WTC11 (cell line): ENCODE results near the gene PPP1R3D. TPM values are rescaled to one million over a fixed set of nuclear protein-coding genes. Genes with fewer than 3 reads are reported as not detected.

Experiments used
- ATAC-seq: fragments of 200-7000 bp; cut with Tn5 transposase; 2 replicates; pipeline ENCODE4 v1.10.0; 2021; ENCODE audit warnings: mild to moderate bottlenecking, moderate library complexity
- CTCF ChIA-PET: fragments of 300-600 bp; sonication (Branson Sonifier 250); formaldehyde crosslinking; loops from one replicate; lab custom pipeline; 2021; ENCODE audit warnings: antibody characterized with exemption; lab: Charles Lee
- POLR2A ChIA-PET: fragments of 350-600 bp; sonication (Branson Sonifier 250); formaldehyde crosslinking; loops from one replicate; lab custom pipeline; 2021; ENCODE audit warnings: antibody characterized with exemption; lab: Charles Lee
- DNase-seq: peaks from one replicate; pipeline ENCODE4 v3.0.0; 2021; ENCODE audit warnings: low spot score
- H3K27ac Mint-ChIP-seq: 2 replicates; pipeline ENCODE4 v1.8.0; 2021; ENCODE audit warnings: mixed read lengths
- H3K27me3 Mint-ChIP-seq: 2 replicates; pipeline ENCODE4 v1.8.0; 2021; ENCODE audit warnings: low read depth, mild to moderate bottlenecking, moderate library complexity, mixed read lengths
- H3K36me3 Mint-ChIP-seq: 2 replicates; pipeline ENCODE4 v1.8.0; 2021; ENCODE audit warnings: mixed read lengths
- H3K4me1 Mint-ChIP-seq: 2 replicates; pipeline ENCODE4 v1.8.0; 2022; ENCODE audit warnings: mixed read lengths
- H3K4me3 Mint-ChIP-seq: 2 replicates; pipeline ENCODE4 v1.8.0; 2021; ENCODE audit warnings: mild to moderate bottlenecking, moderate library complexity, mixed read lengths
- H3K9me3 Mint-ChIP-seq: 2 replicates; pipeline ENCODE4 v1.8.0; 2021; ENCODE audit warnings: mixed read lengths
- CREB1 ChIP-seq: sonication (generic); formaldehyde crosslinking; IDR thresholded peaks from 2 replicates; pipeline ENCODE4 v1.8.0; 2023; ENCODE audit warnings: mild to moderate bottlenecking, missing genetic modification reagents
- CREM ChIP-seq: sonication (generic); formaldehyde crosslinking; IDR thresholded peaks from 2 replicates; pipeline ENCODE4 v1.8.1; 2022; ENCODE audit warnings: mild to moderate bottlenecking, missing genetic modification reagents, moderate library complexity
- FOXJ3 ChIP-seq: sonication (generic); formaldehyde crosslinking; IDR thresholded peaks from 2 replicates; pipeline ENCODE4 v1.9.0; 2021; ENCODE audit warnings: missing genetic modification reagents, mild to moderate bottlenecking, borderline replicate concordance
- GABPB1 ChIP-seq: sonication (generic); formaldehyde crosslinking; IDR thresholded peaks from 2 replicates; pipeline ENCODE4 v1.8.1; 2023; ENCODE audit warnings: mild to moderate bottlenecking, missing genetic modification reagents
- HMGA2 ChIP-seq: fragments of 250-450 bp; sonication (Bioruptor Pico); IDR thresholded peaks from 2 replicates; pipeline ENCODE4 v1.4.0; 2021; ENCODE audit warnings: mild to moderate bottlenecking, moderate library complexity
- JUN ChIP-seq: sonication (generic); formaldehyde crosslinking; IDR thresholded peaks from 2 replicates; pipeline ENCODE4 v1.8.0; 2023; ENCODE audit warnings: mild to moderate bottlenecking, missing genetic modification reagents
- NFATC4 ChIP-seq: fragments of 250-450 bp; sonication (Bioruptor Pico); IDR thresholded peaks from 2 replicates; pipeline ENCODE4 v1.9.0; 2021; ENCODE audit warnings: mild to moderate bottlenecking
- NR2C2 ChIP-seq: sonication (generic); formaldehyde crosslinking; IDR thresholded peaks from 2 replicates; pipeline ENCODE4 v1.8.0; 2022; ENCODE audit warnings: mild to moderate bottlenecking, missing genetic modification reagents
- NR3C1 ChIP-seq: sonication (generic); formaldehyde crosslinking; conservative IDR thresholded peaks from 2 replicates; pipeline ENCODE4 v1.8.1; 2023; ENCODE audit warnings: low read depth, mild to moderate bottlenecking, missing genetic modification reagents
- PRRX2 ChIP-seq: fragments of 250-450 bp; sonication (Bioruptor Pico); IDR thresholded peaks from 2 replicates; pipeline ENCODE4 v1.8.0; 2021; ENCODE audit warnings: mild to moderate bottlenecking
- SOX15 ChIP-seq: fragments of 250-450 bp; sonication (Bioruptor Pico); IDR thresholded peaks from 2 replicates; pipeline ENCODE4 v1.9.0; 2021; ENCODE audit warnings: mild to moderate bottlenecking
- SP1 ChIP-seq: sonication (generic); formaldehyde crosslinking; conservative IDR thresholded peaks from 2 replicates; pipeline ENCODE4 v1.8.1; 2022; ENCODE audit warnings: missing genetic modification reagents
- ZNF138 ChIP-seq: sonication (generic); formaldehyde crosslinking; conservative IDR thresholded peaks from 2 replicates; pipeline ENCODE4 v1.8.1; 2022; ENCODE audit warnings: mild to moderate bottlenecking, moderate library complexity, missing genetic modification reagents
- ZNF219 ChIP-seq: sonication (generic); formaldehyde crosslinking; IDR thresholded peaks from 2 replicates; pipeline ENCODE4 v1.8.0; 2023; ENCODE audit warnings: missing genetic modification reagents, mild to moderate bottlenecking, borderline replicate concordance
- ZNF416 ChIP-seq: fragments of 250-450 bp; sonication (Bioruptor Pico); IDR thresholded peaks from 2 replicates; pipeline ENCODE4 v1.9.0; 2021; ENCODE audit warnings: mild to moderate bottlenecking, inconsistent platforms
- total RNA-seq: library from RNA; stranded (reverse); gene quantifications from 3 replicates; pipeline ENCODE4 v1.2.3, GENCODE V29; 2021
- TF ChIP-seq, protein P1 (sequence below): sonication (generic); formaldehyde crosslinking; IDR thresholded peaks from 2 replicates; pipeline ENCODE4 v1.8.0; 2022; ENCODE audit warnings: mild to moderate bottlenecking, missing genetic modification reagents
- TF ChIP-seq, protein P2 (sequence below): sonication (generic); formaldehyde crosslinking; IDR thresholded peaks from 2 replicates; pipeline ENCODE4 v1.8.0; 2023; ENCODE audit warnings: missing genetic modification reagents
- TF ChIP-seq, protein P3 (sequence below): sonication (generic); formaldehyde crosslinking; conservative IDR thresholded peaks from 2 replicates; pipeline ENCODE4 v1.8.1; 2022; ENCODE audit warnings: mild to moderate bottlenecking, missing genetic modification reagents
- TF ChIP-seq, protein P4 (sequence below): fragments of 250-450 bp; sonication (Bioruptor Pico); IDR thresholded peaks from 2 replicates; pipeline ENCODE4 v1.9.0; 2021; ENCODE audit warnings: mild to moderate bottlenecking
- TF ChIP-seq, protein P5 (sequence below): sonication (generic); formaldehyde crosslinking; IDR thresholded peaks from 2 replicates; pipeline ENCODE4 v1.8.0; 2022; ENCODE audit warnings: mild to moderate bottlenecking, missing genetic modification reagents
- TF ChIP-seq, protein P6 (sequence below): sonication (generic); formaldehyde crosslinking; IDR thresholded peaks from 2 replicates; pipeline ENCODE4 v1.8.1; 2022; ENCODE audit warnings: mild to moderate bottlenecking, moderate library complexity, missing genetic modification reagents
- TF ChIP-seq, protein P7 (sequence below): sonication (generic); formaldehyde crosslinking; IDR thresholded peaks from 2 replicates; pipeline ENCODE4 v1.8.1; 2022; ENCODE audit warnings: missing genetic modification reagents, borderline replicate concordance

PPP1R3D gene
- total RNA-seq, 1 experiment from 2014 or later: 2.4 TPM

DNA sequence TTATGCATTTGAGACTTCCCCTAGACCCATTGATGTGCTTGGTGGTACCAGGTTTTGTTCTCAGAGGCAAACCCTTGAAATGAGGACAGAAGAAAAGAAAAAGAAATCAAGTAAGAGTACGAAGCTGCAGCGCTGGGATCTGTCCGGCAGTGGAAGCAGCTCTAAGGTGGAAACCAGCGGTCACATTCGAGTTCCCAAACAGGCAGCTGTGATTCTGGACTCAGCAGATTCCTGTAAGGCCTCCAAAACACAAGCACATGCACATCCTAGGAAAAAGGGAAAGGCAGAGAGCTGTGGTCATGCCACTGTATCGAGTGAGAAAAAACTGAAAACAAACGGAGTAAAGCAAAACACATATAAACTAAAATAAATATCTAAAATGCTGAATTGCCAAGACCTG lies 4.6 kb upstream of the PPP1R3D start:
- ATAC-seq: no peak
- H3K4me3 Mint-ChIP-seq: no peak overlapping the region
- ChIA-PET POLR2A (no interaction called here), CTCF (interaction anchor here (1.3 to 3.7 kb wide), 3 partner anchors 10 to 112 kb away, joined by 5 to 37 read pairs (median 12); partner anchors contain the start of gene SYCP2)
- peaks cover 16% of the 10 kb centered on the region for H3K4me1 Mint-ChIP-seq
- H3K9me3 Mint-ChIP-seq: no peaks in the 10 kb centered on the region
- no peak for DNase-seq
- H3K36me3 Mint-ChIP-seq: peaks cover 8% of the 10 kb centered on the region
- peak overlapping the region; percentile 66; the same call in 1 of the 2 replicates for H3K27ac Mint-ChIP-seq
- H3K27me3 Mint-ChIP-seq: peaks cover 3% of the 10 kb centered on the region
- TF ChIP-seq, protein P1, sequence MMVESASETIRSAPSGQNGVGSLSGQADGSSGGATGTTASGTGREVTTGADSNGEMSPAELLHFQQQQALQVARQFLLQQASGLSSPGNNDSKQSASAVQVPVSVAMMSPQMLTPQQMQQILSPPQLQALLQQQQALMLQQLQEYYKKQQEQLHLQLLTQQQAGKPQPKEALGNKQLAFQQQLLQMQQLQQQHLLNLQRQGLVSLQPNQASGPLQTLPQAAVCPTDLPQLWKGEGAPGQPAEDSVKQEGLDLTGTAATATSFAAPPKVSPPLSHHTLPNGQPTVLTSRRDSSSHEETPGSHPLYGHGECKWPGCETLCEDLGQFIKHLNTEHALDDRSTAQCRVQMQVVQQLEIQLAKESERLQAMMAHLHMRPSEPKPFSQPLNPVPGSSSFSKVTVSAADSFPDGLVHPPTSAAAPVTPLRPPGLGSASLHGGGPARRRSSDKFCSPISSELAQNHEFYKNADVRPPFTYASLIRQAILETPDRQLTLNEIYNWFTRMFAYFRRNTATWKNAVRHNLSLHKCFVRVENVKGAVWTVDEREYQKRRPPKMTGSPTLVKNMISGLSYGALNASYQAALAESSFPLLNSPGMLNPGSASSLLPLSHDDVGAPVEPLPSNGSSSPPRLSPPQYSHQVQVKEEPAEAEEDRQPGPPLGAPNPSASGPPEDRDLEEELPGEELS (CRISPR knock-in tag): no peak
- TF ChIP-seq HMGA2 (CRISPR knock-in tag): no peak
- no peak for TF ChIP-seq GABPB1 (CRISPR knock-in tag)
- TF ChIP-seq, protein P2, sequence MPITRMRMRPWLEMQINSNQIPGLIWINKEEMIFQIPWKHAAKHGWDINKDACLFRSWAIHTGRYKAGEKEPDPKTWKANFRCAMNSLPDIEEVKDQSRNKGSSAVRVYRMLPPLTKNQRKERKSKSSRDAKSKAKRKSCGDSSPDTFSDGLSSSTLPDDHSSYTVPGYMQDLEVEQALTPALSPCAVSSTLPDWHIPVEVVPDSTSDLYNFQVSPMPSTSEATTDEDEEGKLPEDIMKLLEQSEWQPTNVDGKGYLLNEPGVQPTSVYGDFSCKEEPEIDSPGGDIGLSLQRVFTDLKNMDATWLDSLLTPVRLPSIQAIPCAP (CRISPR knock-in tag): no peak
- TF ChIP-seq ZNF138 (CRISPR knock-in tag): no peak
- no peak for TF ChIP-seq NFATC4 (CRISPR knock-in tag)
- TF ChIP-seq FOXJ3 (CRISPR knock-in tag): no peak
- TF ChIP-seq SOX15 (CRISPR knock-in tag): no peak
- TF ChIP-seq, protein P3, sequence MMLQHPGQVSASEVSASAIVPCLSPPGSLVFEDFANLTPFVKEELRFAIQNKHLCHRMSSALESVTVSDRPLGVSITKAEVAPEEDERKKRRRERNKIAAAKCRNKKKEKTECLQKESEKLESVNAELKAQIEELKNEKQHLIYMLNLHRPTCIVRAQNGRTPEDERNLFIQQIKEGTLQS (CRISPR knock-in tag): no peak
- TF ChIP-seq, protein P4, sequence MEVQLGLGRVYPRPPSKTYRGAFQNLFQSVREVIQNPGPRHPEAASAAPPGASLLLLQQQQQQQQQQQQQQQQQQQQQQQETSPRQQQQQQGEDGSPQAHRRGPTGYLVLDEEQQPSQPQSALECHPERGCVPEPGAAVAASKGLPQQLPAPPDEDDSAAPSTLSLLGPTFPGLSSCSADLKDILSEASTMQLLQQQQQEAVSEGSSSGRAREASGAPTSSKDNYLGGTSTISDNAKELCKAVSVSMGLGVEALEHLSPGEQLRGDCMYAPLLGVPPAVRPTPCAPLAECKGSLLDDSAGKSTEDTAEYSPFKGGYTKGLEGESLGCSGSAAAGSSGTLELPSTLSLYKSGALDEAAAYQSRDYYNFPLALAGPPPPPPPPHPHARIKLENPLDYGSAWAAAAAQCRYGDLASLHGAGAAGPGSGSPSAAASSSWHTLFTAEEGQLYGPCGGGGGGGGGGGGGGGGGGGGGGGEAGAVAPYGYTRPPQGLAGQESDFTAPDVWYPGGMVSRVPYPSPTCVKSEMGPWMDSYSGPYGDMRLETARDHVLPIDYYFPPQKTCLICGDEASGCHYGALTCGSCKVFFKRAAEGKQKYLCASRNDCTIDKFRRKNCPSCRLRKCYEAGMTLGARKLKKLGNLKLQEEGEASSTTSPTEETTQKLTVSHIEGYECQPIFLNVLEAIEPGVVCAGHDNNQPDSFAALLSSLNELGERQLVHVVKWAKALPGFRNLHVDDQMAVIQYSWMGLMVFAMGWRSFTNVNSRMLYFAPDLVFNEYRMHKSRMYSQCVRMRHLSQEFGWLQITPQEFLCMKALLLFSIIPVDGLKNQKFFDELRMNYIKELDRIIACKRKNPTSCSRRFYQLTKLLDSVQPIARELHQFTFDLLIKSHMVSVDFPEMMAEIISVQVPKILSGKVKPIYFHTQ (CRISPR knock-in tag): no peak
- TF ChIP-seq, all 79 proteins: peak for 0

DNA sequence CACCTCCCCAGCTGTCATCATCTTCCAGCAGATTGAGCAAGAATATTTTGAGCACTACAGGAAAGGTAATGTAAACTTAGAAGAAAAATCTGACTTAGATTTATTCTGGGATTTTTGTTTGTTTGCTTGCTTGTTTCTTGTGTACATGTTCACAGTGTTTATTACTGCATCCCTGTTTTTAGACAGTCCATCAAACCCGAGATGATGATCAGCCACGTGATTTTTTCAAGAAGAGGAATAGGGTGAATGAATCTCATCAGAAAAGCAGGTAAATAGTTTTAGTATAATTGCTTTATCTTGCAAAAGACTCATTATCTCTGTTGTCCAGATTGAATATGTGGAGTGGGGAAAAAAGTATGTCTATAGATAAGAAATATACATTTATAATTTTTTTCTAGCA lies 2.1 kb upstream of the PPP1R3D start:
- Mint-ChIP-seq H3K4me3 (no peak overlapping the region), H3K27ac (no peak overlapping the region), H3K9me3 (peaks cover 7% of the 10 kb centered on the region), H3K27me3 (peaks cover 25% of the 10 kb centered on the region), H3K36me3 (peaks cover 16% of the 10 kb centered on the region), H3K4me1 (peaks cover 16% of the 10 kb centered on the region)
- ATAC-seq (no peak), DNase-seq (no peak)
- POLR2A ChIA-PET: no interaction called here
- CTCF ChIA-PET: no interaction called here
- TF ChIP-seq, protein P5, sequence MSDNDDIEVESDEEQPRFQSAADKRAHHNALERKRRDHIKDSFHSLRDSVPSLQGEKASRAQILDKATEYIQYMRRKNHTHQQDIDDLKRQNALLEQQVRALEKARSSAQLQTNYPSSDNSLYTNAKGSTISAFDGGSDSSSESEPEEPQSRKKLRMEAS: no peak
- TF ChIP-seq SP1 (CRISPR knock-in tag): no peak
- TF ChIP-seq NR3C1 (CRISPR knock-in tag): no peak
- TF ChIP-seq, protein P6, sequence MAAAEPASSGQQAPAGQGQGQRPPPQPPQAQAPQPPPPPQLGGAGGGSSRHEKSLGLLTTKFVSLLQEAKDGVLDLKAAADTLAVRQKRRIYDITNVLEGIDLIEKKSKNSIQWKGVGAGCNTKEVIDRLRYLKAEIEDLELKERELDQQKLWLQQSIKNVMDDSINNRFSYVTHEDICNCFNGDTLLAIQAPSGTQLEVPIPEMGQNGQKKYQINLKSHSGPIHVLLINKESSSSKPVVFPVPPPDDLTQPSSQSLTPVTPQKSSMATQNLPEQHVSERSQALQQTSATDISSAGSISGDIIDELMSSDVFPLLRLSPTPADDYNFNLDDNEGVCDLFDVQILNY (CRISPR knock-in tag): no peak
- no peak for TF ChIP-seq ZNF416 (CRISPR knock-in tag)
- no peak for TF ChIP-seq CREM (CRISPR knock-in tag)
- no peak for TF ChIP-seq NR2C2 (CRISPR knock-in tag)
- no peak for TF ChIP-seq ZNF219 (CRISPR knock-in tag)
- no peak for TF ChIP-seq JUN (CRISPR knock-in tag)
- no peak for TF ChIP-seq FOXJ3 (CRISPR knock-in tag)
- TF ChIP-seq, protein P7, sequence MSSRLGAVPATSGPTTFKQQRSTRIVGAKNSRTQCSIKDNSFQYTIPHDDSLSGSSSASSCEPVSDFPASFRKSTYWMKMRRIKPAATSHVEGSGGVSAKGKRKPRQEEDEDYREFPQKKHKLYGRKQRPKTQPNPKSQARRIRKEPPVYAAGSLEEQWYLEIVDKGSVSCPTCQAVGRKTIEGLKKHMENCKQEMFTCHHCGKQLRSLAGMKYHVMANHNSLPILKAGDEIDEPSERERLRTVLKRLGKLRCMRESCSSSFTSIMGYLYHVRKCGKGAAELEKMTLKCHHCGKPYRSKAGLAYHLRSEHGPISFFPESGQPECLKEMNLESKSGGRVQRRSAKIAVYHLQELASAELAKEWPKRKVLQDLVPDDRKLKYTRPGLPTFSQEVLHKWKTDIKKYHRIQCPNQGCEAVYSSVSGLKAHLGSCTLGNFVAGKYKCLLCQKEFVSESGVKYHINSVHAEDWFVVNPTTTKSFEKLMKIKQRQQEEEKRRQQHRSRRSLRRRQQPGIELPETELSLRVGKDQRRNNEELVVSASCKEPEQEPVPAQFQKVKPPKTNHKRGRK (CRISPR knock-in tag): no peak
- no peak for TF ChIP-seq CREB1
- no peak for TF ChIP-seq PRRX2
- no peak for TF ChIP-seq HMGA2 (CRISPR knock-in tag)
- TF ChIP-seq, protein P3 (CRISPR knock-in tag): no peak
